Keratinocyte (primary cell): ENCODE measurements around the gene GCSAM. TPM values are rescaled to one million over a fixed set of nuclear protein-coding genes. Genes with fewer than 3 reads are reported as not detected.

Experiments
- DNase-seq: peaks from one replicate; pipeline ENCODE4 v3.0.0-alpha.2; 2011; ENCODE audit warnings: low read depth, missing footprints, low spot score
- FAIRE-seq: peaks from 2 replicates; lab custom pipeline; 2011; peaks lifted over from hg19 to GRCh38; lab: Jason Lieb, UNC
- H2AFZ ChIP-seq: 2 replicates; pipeline ENCODE4 v1.6.0; 2012; ENCODE audit warnings: low read length, control low read depth, inconsistent platforms; ENCODE audit not compliant: control insufficient read depth
- H3K27ac ChIP-seq: 2 replicates; pipeline ENCODE4 v1.5.1; 2011; ENCODE audit warnings: low read length; ENCODE audit not compliant: control insufficient read depth, insufficient read depth
- H3K27me3 ChIP-seq: 3 replicates; pipeline ENCODE4 v1.6.0; 2011; ENCODE audit warnings: low read length; ENCODE audit not compliant: control insufficient read depth, insufficient read depth; ENCODE audit errors: extremely low read depth
- H3K36me3 ChIP-seq, 2 experiments: 2 replicates in 1 of 2; 3 replicates in 1 of 2; pipeline ENCODE4 v1.5.1; 2011; ENCODE audit warnings: low read length in 2 of 2, mild to moderate bottlenecking in 1 of 2; ENCODE audit not compliant: control insufficient read depth in 2 of 2, insufficient read depth in 2 of 2; ENCODE audit errors: extremely low read depth in 1 of 2
- H3K4me1 ChIP-seq: 3 replicates; pipeline ENCODE4 v1.5.1; 2011; ENCODE audit warnings: low read length; ENCODE audit not compliant: control insufficient read depth, insufficient read depth; ENCODE audit errors: extremely low read depth
- H3K4me2 ChIP-seq: 3 replicates; pipeline ENCODE4 v1.6.0; 2011; ENCODE audit warnings: low read depth, low read length; ENCODE audit not compliant: control insufficient read depth, insufficient read depth; ENCODE audit errors: extremely low read depth
- H3K4me3 ChIP-seq, 3 experiments: fragments of 200-600 bp in 1 of 3; sonication (generic) in 1 of 3; 2 replicates in 2 of 3; 3 replicates in 1 of 3; pipeline ENCODE4 v1.5.1; 2011 to 2016; ENCODE audit warnings: low read length in 3 of 3, mild to moderate bottlenecking in 3 of 3, control low read depth in 2 of 3, inconsistent platforms in 1 of 3, low read depth in 1 of 3, mixed read lengths in 1 of 3, mixed run types in 1 of 3, moderate library complexity in 1 of 3; ENCODE audit not compliant: control insufficient read depth in 2 of 3, insufficient read depth in 2 of 3; ENCODE audit errors: extremely low read depth in 1 of 3
- H3K79me2 ChIP-seq: 2 replicates; pipeline ENCODE4 v1.6.0; 2012; ENCODE audit warnings: low read length; ENCODE audit not compliant: control insufficient read depth, insufficient read depth
- H3K9ac ChIP-seq: 3 replicates; pipeline ENCODE4 v1.6.0; 2011; ENCODE audit warnings: low read length; ENCODE audit not compliant: control insufficient read depth, insufficient read depth; ENCODE audit errors: extremely low read depth
- H3K9me1 ChIP-seq: 3 replicates; pipeline ENCODE4 v1.6.0; 2011; ENCODE audit warnings: low read length; ENCODE audit not compliant: control insufficient read depth, insufficient read depth; ENCODE audit errors: extremely low read depth
- H3K9me3 ChIP-seq: 2 replicates; pipeline ENCODE4 v1.5.1; 2012; ENCODE audit warnings: low read depth, low read length; ENCODE audit not compliant: control insufficient read depth
- H4K20me1 ChIP-seq: 3 replicates; pipeline ENCODE4 v1.6.0; 2011; ENCODE audit warnings: low read length; ENCODE audit not compliant: control insufficient read depth, insufficient read depth; ENCODE audit errors: extremely low read depth
- CTCF ChIP-seq, 3 experiments: IDR thresholded peaks in 1 of 3; conservative IDR thresholded peaks in 1 of 3; optimal IDR thresholded peaks in 1 of 3; 2 replicates in 2 of 3; 3 replicates in 1 of 3; pipeline versions ENCODE3 to v1.5.1; 2011; ENCODE audit warnings: low read length in 3 of 3, mild to moderate bottlenecking in 3 of 3, moderate library complexity in 2 of 3, control low read depth in 1 of 3, inconsistent platforms in 1 of 3; ENCODE audit not compliant: insufficient read depth in 2 of 3; ENCODE audit errors: extremely low read depth in 1 of 3
- EZH2 ChIP-seq: IDR thresholded peaks from one replicate; pipeline ENCODE4 v1.6.1; 2012; ENCODE audit warnings: inconsistent platforms, mild to moderate bottlenecking, low read length, moderate library complexity
- dilution Hi-C: fragments of 300-500 bp; cut with MboI; formaldehyde crosslinking; loops from one replicate; pipeline ENCODE4 v1.7.0; 2020; ENCODE audit warnings: low sequenced_read_pairs; ENCODE audit not compliant: extremely low pct_ligation_motif_present
- polyA plus RNA-seq, 5 experiments: library from polyadenylated mRNA; depleted of rRNA in 3 of 5; stranded (reverse) in 3 of 5; stranded (forward) in 1 of 5; unstranded in 1 of 5; fragments of >200 nt; gene quantifications; 1 replicate in 1 of 5; 2 replicates in 3 of 5; 3 replicates in 1 of 5; pipeline versions ENCODE4 v1.2.1 to v1.2.3, GENCODE V29; 2011 to 2012; ENCODE audit warnings: missing spikeins in 2 of 5, low read depth in 1 of 5, low replicate concordance in 1 of 5

The GCSAM gene
- polyA plus RNA-seq, 1 donor (not counting 4 experiments of a cell fraction or from before 2014, with no cell fraction given): 2.9 TPM

- no peak overlapping the region for H3K9ac ChIP-seq
- H3K9me1 ChIP-seq: no peaks in the 10 kb centered on the region
- FAIRE-seq (no peak), DNase-seq (no peak)
- H3K27me3 ChIP-seq: no peaks in the 10 kb centered on the region
- dilution Hi-C loops: no loop called here
- no peak overlapping the region for H3K4me2 ChIP-seq
- H2AFZ ChIP-seq: no peak overlapping the region
- TF ChIP-seq EZH2: no peak
- no peak for TF ChIP-seq CTCF (optimal IDR thresholded peaks at IDR 0.05 in 1 of 3, IDR thresholded peaks at IDR 0.05 in 1 of 3, conservative IDR thresholded peaks at IDR 0.05 in 1 of 3; ENCODE audit: extremely low read depth in 1 of 3, insufficient read depth in 2 of 3, low read length in 3 of 3)
- H4K20me1 ChIP-seq: no peaks in the 10 kb centered on the region
- no peaks in the 10 kb centered on the region for H3K79me2 ChIP-seq
- peaks cover 14 to 16% of the 10 kb centered on the region in 2 experiments for H3K36me3 ChIP-seq
- peaks cover 5% of the 10 kb centered on the region for H3K4me1 ChIP-seq
- H3K9me3 ChIP-seq: no peaks in the 10 kb centered on the region
- H3K4me3 ChIP-seq: no peak overlapping the region
- no peak overlapping the region for H3K27ac ChIP-seq
Observed at GRCh38 chr3:112121577-112122547, 11.2 kb downstream of the GCSAM start.

GRCh38 chr3:112119962-112120836 is 12.8 kb downstream of the GCSAM start:
- H3K36me3 ChIP-seq: peaks cover 19 to 21% of the 10 kb centered on the region in 2 experiments
- FAIRE-seq (no peak), DNase-seq (no peak)
- H3K9me1 ChIP-seq: no peaks in the 10 kb centered on the region
- no peaks in the 10 kb centered on the region for H4K20me1 ChIP-seq
- H3K4me2 ChIP-seq: no peak overlapping the region
- H3K4me1 ChIP-seq: no peaks in the 10 kb centered on the region
- H3K4me3 ChIP-seq: no peak overlapping the region
- dilution Hi-C loops: no loop called here
- no peaks in the 10 kb centered on the region for H3K27me3 ChIP-seq
- no peak overlapping the region for H2AFZ ChIP-seq
- no peaks in the 10 kb centered on the region for H3K79me2 ChIP-seq
- TF ChIP-seq EZH2 (no peak), CTCF (optimal IDR thresholded peaks at IDR 0.05 in 1 of 3, IDR thresholded peaks at IDR 0.05 in 1 of 3, conservative IDR thresholded peaks at IDR 0.05 in 1 of 3; ENCODE audit: extremely low read depth in 1 of 3, insufficient read depth in 2 of 3, low read length in 3 of 3) (no peak)
- H3K9ac ChIP-seq: no peak overlapping the region
- H3K9me3 ChIP-seq: no peaks in the 10 kb centered on the region
- no peak overlapping the region for H3K27ac ChIP-seq
